ENCODE measurements around the gene POLR3GL.

The POLR3GL gene

GRCh38 chr1:145990249-145990855 lies 25.9 kb downstream of the POLR3GL start:
- Mint-ChIP-seq H3K4me1 (peaks cover 56% of the 10 kb centered on the region), H3K27ac (peak overlapping the region; percentile 86 to 97 (median 95)), H3K9me3 (no peaks in the 10 kb centered on the region), H3K36me3 (ENCODE audit: low read depth) (peaks cover 47% of the 10 kb centered on the region), H3K27me3 (ENCODE audit: low read depth) (no peaks in the 10 kb centered on the region), H3K4me3 (peak overlapping the region; percentile 56 to 96 (median 68))
- no peak for TF ChIP-seq CTCF (IDR thresholded peaks at IDR 0.05; ENCODE audit: unreplicated experiment in 3 of 3)

- H3K27ac Mint-ChIP-seq: peak overlapping the region; percentile 86 to 97 (median 95)
- no peak for TF ChIP-seq CTCF (IDR thresholded peaks at IDR 0.05; ENCODE audit: unreplicated experiment in 3 of 3)
Measured at GRCh38 chr1:145991735-145992412, 27.4 kb downstream of the POLR3GL start.

GRCh38 chr1:145992502-145992936 lies 28.0 kb downstream of the POLR3GL start:
- Mint-ChIP-seq H3K4me3 (peak overlapping the region; percentile 90 to 96 (median 94)), H3K9me3 (no peaks in the 10 kb centered on the region), H3K36me3 (ENCODE audit: low read depth) (peaks cover 59% of the 10 kb centered on the region), H3K27me3 (ENCODE audit: low read depth) (no peaks in the 10 kb centered on the region), H3K27ac (peak overlapping the region; percentile 66 to 97 (median 95)), H3K4me1 (peaks cover 49% of the 10 kb centered on the region)
- no peak for TF ChIP-seq CTCF (IDR thresholded peaks at IDR 0.05; ENCODE audit: unreplicated experiment in 3 of 3)

More at GRCh38 chr1:145991735-145992412, 27.4 kb downstream of the POLR3GL start:
- peaks cover 59% of the 10 kb centered on the region for H3K36me3 Mint-ChIP-seq (ENCODE audit: low read depth)
- H3K9me3 Mint-ChIP-seq: no peaks in the 10 kb centered on the region
- H3K27me3 Mint-ChIP-seq (ENCODE audit: low read depth): no peaks in the 10 kb centered on the region
- H3K4me3 Mint-ChIP-seq: peak overlapping the region; percentile 90 to 96 (median 94)
- H3K4me1 Mint-ChIP-seq: peaks cover 45% of the 10 kb centered on the region

GRCh38 chr1:145992958-145993617 lies 28.6 kb downstream of the POLR3GL start:
- Mint-ChIP-seq H3K27me3 (ENCODE audit: low read depth) (no peaks in the 10 kb centered on the region), H3K27ac (peak overlapping the region; percentile 95 to 97 (median 95)), H3K4me1 (peaks cover 54% of the 10 kb centered on the region), H3K4me3 (peak overlapping the region; percentile 90 to 96 (median 94)), H3K9me3 (no peaks in the 10 kb centered on the region), H3K36me3 (ENCODE audit: low read depth) (peaks cover 59% of the 10 kb centered on the region)
- TF ChIP-seq CTCF (IDR thresholded peaks at IDR 0.05; ENCODE audit: unreplicated experiment in 3 of 3): no peak

- peaks cover 51% of the 10 kb centered on the region for H3K4me1 Mint-ChIP-seq
- TF ChIP-seq CTCF (IDR thresholded peaks at IDR 0.05; ENCODE audit: unreplicated experiment in 3 of 3): no peak
- H3K36me3 Mint-ChIP-seq (ENCODE audit: low read depth): peaks cover 59% of the 10 kb centered on the region
- H3K27ac Mint-ChIP-seq: peak overlapping the region; percentile 95 to 97 (median 95)
- no peaks in the 10 kb centered on the region for H3K9me3 Mint-ChIP-seq
- H3K27me3 Mint-ChIP-seq (ENCODE audit: low read depth): no peaks in the 10 kb centered on the region
- peak overlapping the region; percentile 90 to 96 (median 94) for H3K4me3 Mint-ChIP-seq
Measured at GRCh38 chr1:145993618-145994390, 29.3 kb downstream of the POLR3GL start.
